Measurements from ENCODE around the gene B4GAT1. TPM values are rescaled to one million over a fixed set of nuclear protein-coding genes. Genes with fewer than 3 reads are reported as not detected.

Gene B4GAT1
- total and polyA plus RNA-seq, 10 of the 15 experiments (the other 5 are each of a cell fraction or from before 2014, with no cell fraction given) = 0.55 to 11.1 (median 4.3) TPM

GRCh38 chr11:66336234-66337102, 11.0 kb downstream of the B4GAT1 start, which contains the start of gene RIN1 (continued):
- TF ChIP-seq ZBTB4 (CRISPR knock-in tag; IDR thresholded peaks at IDR 0.05) (no peak), ATF2 (IDR thresholded peaks at IDR 0.05; ENCODE audit: low read length) (no peak), ZNF24 (IDR thresholded peaks at IDR 0.05) (no peak), KDM1A (IDR thresholded peaks at IDR 0.05; ENCODE audit: borderline replicate concordance) (no peak), TCF3 (IDR thresholded peaks at IDR 0.05; ENCODE audit: borderline replicate concordance, insufficient read depth, low read depth, low read length) (0 out of 2 replicates have a peak, but pooled peaks have one; percentile 2), BCL11A (IDR thresholded peaks at IDR 0.05; ENCODE audit: low read depth, low read length) (peak; percentile 47; the same call in 1 of the 2 replicates), FOS (IDR thresholded peaks at IDR 0.05; ENCODE audit: borderline replicate concordance, extremely low read depth, insufficient read length) (no peak), LARP7 (IDR thresholded peaks at IDR 0.05) (peak; percentile 18; the same call in 1 of the 2 replicates), TCF12 (IDR thresholded peaks at IDR 0.05; ENCODE audit: low read depth, low read length) (peak; percentile 65; the same call in 1 of the 2 replicates), STAT1 (conservative IDR thresholded peaks at IDR 0.05) (peak; percentile 52; the same call in 1 of the 2 replicates), ELK1 (IDR thresholded peaks at IDR 0.05; ENCODE audit: low read depth, low read length) (no peak), NR2F1 (conservative IDR thresholded peaks at IDR 0.05) (peak; percentile 98), RAD51 (IDR thresholded peaks at IDR 0.05) (peak; percentile 54; the same call in 1 of the 2 replicates), ZBED1 (IDR thresholded peaks at IDR 0.05; ENCODE audit: borderline replicate concordance) (peak; percentile 35; the same call in 1 of the 2 replicates), REST (IDR thresholded peaks at IDR 0.05; ENCODE audit: low read depth, low read length) (no peak), ZNF217 (IDR thresholded peaks at IDR 0.05) (no peak; the same call in 1 of the 2 replicates), NKRF (conservative IDR thresholded peaks at IDR 0.05) (no peak), JUNB (IDR thresholded peaks at IDR 0.05) (peak; percentile 52; the same call in 1 of the 2 replicates)
